Neural cell (in vitro differentiated cells): ENCODE data around the gene ME2. TPM values are rescaled to one million over a fixed set of nuclear protein-coding genes. Genes with fewer than 3 reads are reported as not detected.

Experiments used
- H2AFZ ChIP-seq: fragments of 200-600, 300-800 bp; sonication (generic), shearing (Covaris generic); 2 replicates; pipeline ENCODE4 v1.6.0; 2014; ENCODE audit warnings: low read depth, mild to moderate bottlenecking, antibody characterized with exemption, low read length, moderate library complexity
- H3F3A ChIP-seq: fragments of 200-600 bp; shearing (Covaris generic); 2 replicates; pipeline ENCODE4 v1.6.1; 2016; ENCODE audit warnings: mild to moderate bottlenecking, moderate library complexity, mixed read lengths, antibody characterized with exemption, low read length; ENCODE audit not compliant: insufficient read depth, poor library complexity, severe bottlenecking
- H3K27ac ChIP-seq: fragments of 200-600, 300-800 bp; sonication (generic), shearing (Covaris generic); 2 replicates; pipeline ENCODE4 v1.5.1; 2014; ENCODE audit warnings: mild to moderate bottlenecking, low read length, moderate library complexity
- H3K27me3 ChIP-seq: fragments of 300-800, 200-600 bp; sonication (generic), shearing (Covaris generic); 2 replicates; pipeline ENCODE4 v1.6.0; 2014; ENCODE audit warnings: mild to moderate bottlenecking, low read depth, low read length, moderate library complexity; ENCODE audit not compliant: insufficient read depth
- H3K36me3 ChIP-seq: fragments of 300-800, 200-600 bp; sonication (generic), shearing (Covaris generic); 2 replicates; pipeline ENCODE4 v1.5.1; 2014; ENCODE audit warnings: mild to moderate bottlenecking, antibody characterized with exemption, low read length, moderate library complexity; ENCODE audit not compliant: insufficient read depth
- H3K4me2 ChIP-seq: fragments of 300-800, 200-600 bp; sonication (generic), shearing (Covaris generic); 2 replicates; pipeline ENCODE4 v1.6.0; 2014; ENCODE audit warnings: mild to moderate bottlenecking, low read length
- H3K4me3 ChIP-seq: fragments of 300-800, 200-600 bp; sonication (generic), shearing (Covaris generic); 2 replicates; pipeline ENCODE4 v1.5.1; 2014; ENCODE audit warnings: mild to moderate bottlenecking, low read length, moderate library complexity
- H3K79me2 ChIP-seq: fragments of 200-600 bp; shearing (Covaris generic); replicated peaks from 2 replicates; pipeline ENCODE4 v1.6.0; 2014; ENCODE audit warnings: mild to moderate bottlenecking, low read length, moderate library complexity; ENCODE audit not compliant: insufficient read depth
- H3K9ac ChIP-seq: fragments of 300-800, 200-600 bp; sonication (generic), shearing (Covaris generic); 2 replicates; pipeline ENCODE4 v1.6.1; 2016; ENCODE audit warnings: mild to moderate bottlenecking, low read length, mixed read lengths
- H3K9me2 ChIP-seq: fragments of 200-600 bp; shearing (Covaris generic); 2 replicates; pipeline ENCODE4 v1.6.1; 2016; ENCODE audit warnings: mild to moderate bottlenecking, low read length, mixed read lengths; ENCODE audit not compliant: insufficient read depth
- H3K9me3 ChIP-seq: fragments of 200-600, 300-800 bp; sonication (generic), shearing (Covaris generic); 2 replicates; pipeline ENCODE4 v1.6.1; 2016; ENCODE audit warnings: mild to moderate bottlenecking, mixed run types, low read length, moderate library complexity, mixed read lengths
- H4K20me1 ChIP-seq: fragments of 200-600 bp; shearing (Covaris generic); 2 replicates; pipeline ENCODE4 v1.6.1; 2016; ENCODE audit warnings: mild to moderate bottlenecking, mixed run types; ENCODE audit not compliant: insufficient read depth
- CTCF ChIP-seq: fragments of 450-650 bp; IDR thresholded peaks from 2 replicates; pipeline ENCODE4 v1.5.1; 2014; ENCODE audit warnings: antibody characterized with exemption, mild to moderate bottlenecking, moderate library complexity; ENCODE audit not compliant: poor library complexity, severe bottlenecking
- EP300 ChIP-seq: fragments of 450-650 bp; conservative IDR thresholded peaks from 2 replicates; pipeline ENCODE4 v1.6.1; 2014; ENCODE audit warnings: antibody characterized with exemption, mild to moderate bottlenecking, moderate library complexity; ENCODE audit not compliant: poor library complexity, severe bottlenecking
- EZH2 ChIP-seq: fragments of 200-600, 300-800 bp; shearing (Covaris generic), sonication (generic); IDR thresholded peaks from 2 replicates; pipeline ENCODE4 v1.6.1; 2014; ENCODE audit warnings: antibody characterized with exemption, low read length, borderline replicate concordance, mild to moderate bottlenecking; ENCODE audit not compliant: insufficient read depth, poor library complexity, severe bottlenecking
- MXI1 ChIP-seq: fragments of 450-650 bp; conservative IDR thresholded peaks from 2 replicates; pipeline ENCODE4 v1.6.1; 2014; ENCODE audit warnings: antibody characterized with exemption, mild to moderate bottlenecking; ENCODE audit not compliant: poor library complexity, severe bottlenecking
- POLR2AphosphoS5 ChIP-seq: IDR thresholded peaks from 2 replicates; pipeline ENCODE4 v1.6.1; 2012
- RAD21 ChIP-seq: fragments of 450-650 bp; conservative IDR thresholded peaks from 2 replicates; pipeline ENCODE4 v1.6.1; 2014; ENCODE audit warnings: antibody characterized with exemption, mild to moderate bottlenecking, moderate library complexity
- REST ChIP-seq: IDR thresholded peaks from 2 replicates; pipeline ENCODE4 v1.6.1; 2012; ENCODE audit warnings: borderline replicate concordance
- SMC3 ChIP-seq: fragments of 450-650 bp; conservative IDR thresholded peaks from 2 replicates; pipeline ENCODE4 v1.6.1; 2014; ENCODE audit warnings: antibody characterized with exemption, mild to moderate bottlenecking, moderate library complexity; ENCODE audit not compliant: poor library complexity
- TAF1 ChIP-seq: IDR thresholded peaks from 2 replicates; pipeline ENCODE4 v1.6.1; 2012; ENCODE audit warnings: low read depth
- polyA plus RNA-seq: library from polyadenylated mRNA; depleted of rRNA; stranded (reverse); fragments of >200 nt; gene quantifications from 2 replicates; pipeline ENCODE4 v1.2.3, GENCODE V29; 2014

The ME2 gene
- polyA plus RNA-seq, 1 donor from 2014 or later: 76.2 TPM

GRCh38 chr18:50986360-50987087 lies 107.6 kb downstream of the ME2 start:
- no peak overlapping the region for H2AFZ ChIP-seq
- H3K27me3 ChIP-seq: no peaks in the 10 kb centered on the region
- TF ChIP-seq EP300: no peak
- TF ChIP-seq SMC3: no peak
- no peak for TF ChIP-seq RAD21
- TF ChIP-seq TAF1: no peak
- no peak for TF ChIP-seq CTCF
- no peaks in the 10 kb centered on the region for H3K9me3 ChIP-seq
- H3K9ac ChIP-seq: no peak overlapping the region
- H3K79me2 ChIP-seq: peaks cover 6% of the 10 kb centered on the region
- H3K27ac ChIP-seq: no peak overlapping the region
- H3K4me2 ChIP-seq: no peak overlapping the region
- no peak overlapping the region for H3K4me3 ChIP-seq
- H3K9me2 ChIP-seq: no peaks in the 10 kb centered on the region
- no peaks in the 10 kb centered on the region for H4K20me1 ChIP-seq
- H3F3A ChIP-seq: no peaks in the 10 kb centered on the region
- no peaks in the 10 kb centered on the region for H3K36me3 ChIP-seq

- Histone ChIP-seq H3K4me2 (no peak overlapping the region), H2AFZ (no peak overlapping the region), H3K9me2 (no peaks in the 10 kb centered on the region), H3K27ac (no peak overlapping the region), H3K27me3 (no peaks in the 10 kb centered on the region), H3K79me2 (peaks cover 6% of the 10 kb centered on the region), H3K36me3 (no peaks in the 10 kb centered on the region), H3K4me3 (no peak overlapping the region), H4K20me1 (no peaks in the 10 kb centered on the region), H3K9ac (no peak overlapping the region), H3K9me3 (no peaks in the 10 kb centered on the region), H3F3A (no peaks in the 10 kb centered on the region)
- TF ChIP-seq EZH2 (no peak), SMC3 (no peak), MXI1 (no peak)
Measured at GRCh38 chr18:50987261-50987660, 108.3 kb downstream of the ME2 start.

- no peak overlapping the region for H3K4me3 ChIP-seq
- no peaks in the 10 kb centered on the region for H3K36me3 ChIP-seq
- no peak for TF ChIP-seq MXI1
- TF ChIP-seq SMC3: no peak
- TF ChIP-seq EP300: no peak
- no peak for TF ChIP-seq TAF1
- TF ChIP-seq CTCF: no peak
- TF ChIP-seq POLR2AphosphoS5: no peak
- no peak for TF ChIP-seq REST
- no peak for TF ChIP-seq EZH2
- no peak for TF ChIP-seq RAD21
- no peaks in the 10 kb centered on the region for H4K20me1 ChIP-seq
- H3K9ac ChIP-seq: no peak overlapping the region
- no peak overlapping the region for H3K27ac ChIP-seq
- H3K79me2 ChIP-seq: no peaks in the 10 kb centered on the region
- H3K9me3 ChIP-seq: no peaks in the 10 kb centered on the region
- no peaks in the 10 kb centered on the region for H3F3A ChIP-seq
- H3K4me2 ChIP-seq: no peak overlapping the region
- no peak overlapping the region for H2AFZ ChIP-seq
- H3K9me2 ChIP-seq: no peaks in the 10 kb centered on the region
- no peaks in the 10 kb centered on the region for H3K27me3 ChIP-seq
Measured at GRCh38 chr18:50989711-50990110, 110.8 kb downstream of the ME2 start.
